GM18873 (cell line): ENCODE measurements around the gene GTSE1.

ENCODE experiments used
- ATAC-seq: cut with Tn5 transposase; IDR thresholded peaks from one replicate; pipeline ENCODE4 v1.9.1; 2021; ENCODE audit warnings: mild to moderate bottlenecking, moderate library complexity, moderate number of reproducible peaks; ENCODE audit not compliant: unreplicated experiment, low FRiP score

GTSE1 gene

GRCh38 chr22:46362203-46362933 lies 65.7 kb downstream of the GTSE1 start:
- ATAC-seq = no peak

GRCh38 chr22:46362934-46363515 lies 66.4 kb downstream of the GTSE1 start:
- ATAC-seq = no peak

DNA sequence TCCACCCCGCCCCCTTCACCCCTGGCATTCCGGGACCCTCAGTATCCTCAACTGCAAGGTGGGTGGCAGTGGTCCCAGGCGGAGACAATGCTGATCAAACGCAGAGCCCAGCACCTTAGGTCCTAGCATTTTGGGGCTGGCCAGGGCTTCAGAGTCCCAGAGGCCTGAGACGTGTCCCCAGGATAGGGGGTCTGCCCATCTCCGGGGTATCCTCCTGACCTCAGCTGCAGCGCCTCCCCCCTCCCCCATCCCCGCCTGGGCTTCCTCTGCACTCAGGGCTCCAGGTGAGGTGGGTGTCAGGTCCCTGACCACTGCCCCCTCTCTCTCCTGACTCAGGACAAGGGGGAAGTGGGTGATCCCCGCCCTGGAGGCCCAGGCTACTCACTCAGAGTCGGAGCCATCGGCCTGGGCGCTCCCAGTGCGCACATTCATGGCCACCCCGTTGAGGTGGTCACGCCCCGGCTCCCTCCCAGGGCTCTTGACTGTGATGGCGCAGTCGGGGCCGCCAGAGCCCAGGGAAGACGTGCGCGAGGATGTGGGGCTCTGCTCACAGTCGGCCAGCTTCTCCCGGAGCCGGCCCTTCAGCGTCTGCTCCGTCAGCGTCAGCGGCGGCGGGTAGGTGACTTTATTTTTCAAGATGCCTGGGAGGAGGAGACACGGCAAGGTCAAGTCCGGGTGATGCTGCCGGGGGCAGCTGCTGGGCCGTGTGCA lies 67.1 kb downstream of the GTSE1 start:
- no peak for ATAC-seq

DNA sequence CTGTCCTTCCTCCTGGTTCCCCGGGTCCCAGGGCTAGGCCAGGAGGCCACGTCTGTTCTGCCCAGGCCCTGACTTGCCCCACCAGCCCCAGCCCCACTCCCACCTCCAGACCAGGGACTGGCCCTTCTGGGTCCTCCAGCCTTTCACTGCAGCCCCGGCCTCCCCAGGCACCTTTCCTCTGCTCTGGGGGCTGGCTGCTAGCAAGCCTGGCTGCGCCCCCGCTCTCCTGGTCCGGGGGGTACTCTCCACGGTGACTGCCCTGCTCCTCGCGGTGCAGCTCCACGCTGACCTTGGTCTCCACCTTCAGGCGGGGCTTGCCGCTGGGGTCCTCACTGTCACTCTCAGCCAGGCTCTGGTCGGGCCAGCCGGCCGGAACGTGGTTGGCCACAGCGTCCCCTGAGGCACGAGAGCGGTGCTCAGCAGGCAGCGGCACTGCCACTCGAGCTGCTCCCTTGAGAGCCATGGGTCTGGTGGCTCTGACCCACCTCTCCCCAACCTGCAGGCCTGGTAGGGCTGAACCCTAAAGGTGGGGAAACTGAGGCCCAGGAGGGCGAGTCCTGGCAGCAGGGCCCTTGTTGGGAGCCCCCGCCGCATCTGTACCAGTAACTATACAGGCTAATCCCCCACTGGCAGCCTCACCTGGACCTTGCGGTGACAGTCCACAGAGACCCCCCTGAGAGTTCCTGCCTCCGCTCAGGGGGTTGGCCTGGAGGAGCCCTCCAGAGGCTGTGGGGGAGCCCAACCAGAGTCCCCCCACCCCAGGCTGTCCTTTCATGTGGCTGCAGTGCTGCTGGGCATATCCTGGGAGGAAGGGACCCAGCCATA lies 67.9 kb downstream of the GTSE1 start:
- ATAC-seq = no peak

GRCh38 chr22:46365166-46365624 lies 68.5 kb downstream of the GTSE1 start:
- no peak for ATAC-seq

GRCh38 chr22:46366327-46366731 lies 69.7 kb downstream of the GTSE1 start:
- ATAC-seq = no peak

GRCh38 chr22:46366801-46367706 lies 70.4 kb downstream of the GTSE1 start:
- ATAC-seq = no peak

DNA sequence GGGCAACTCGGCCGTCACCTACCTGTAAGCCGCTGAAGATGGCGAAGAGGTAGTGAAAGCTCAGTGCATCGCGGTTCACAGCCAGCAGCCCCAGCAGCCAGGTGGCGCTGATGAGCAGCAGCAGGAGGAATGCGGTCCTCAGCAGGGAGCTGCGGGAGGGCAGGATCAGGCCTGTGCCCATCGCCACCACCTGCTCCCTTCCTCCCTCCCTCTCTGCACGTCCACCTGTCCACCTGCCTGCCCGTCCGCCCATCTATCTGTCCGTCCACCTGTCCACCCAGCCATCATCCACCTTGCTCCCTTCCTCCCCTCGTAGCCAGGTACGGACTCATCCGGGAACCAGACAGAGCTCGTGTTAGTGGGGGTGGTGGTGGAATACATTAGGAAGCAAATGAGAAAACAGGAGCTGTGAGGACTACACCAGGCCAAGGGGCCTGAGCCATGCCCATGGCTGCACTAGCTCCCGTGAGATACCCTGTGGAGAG lies 71.1 kb downstream of the GTSE1 start:
- ATAC-seq = no peak

GRCh38 chr22:46368422-46368821 lies 71.8 kb downstream of the GTSE1 start:
- ATAC-seq = no peak

DNA sequence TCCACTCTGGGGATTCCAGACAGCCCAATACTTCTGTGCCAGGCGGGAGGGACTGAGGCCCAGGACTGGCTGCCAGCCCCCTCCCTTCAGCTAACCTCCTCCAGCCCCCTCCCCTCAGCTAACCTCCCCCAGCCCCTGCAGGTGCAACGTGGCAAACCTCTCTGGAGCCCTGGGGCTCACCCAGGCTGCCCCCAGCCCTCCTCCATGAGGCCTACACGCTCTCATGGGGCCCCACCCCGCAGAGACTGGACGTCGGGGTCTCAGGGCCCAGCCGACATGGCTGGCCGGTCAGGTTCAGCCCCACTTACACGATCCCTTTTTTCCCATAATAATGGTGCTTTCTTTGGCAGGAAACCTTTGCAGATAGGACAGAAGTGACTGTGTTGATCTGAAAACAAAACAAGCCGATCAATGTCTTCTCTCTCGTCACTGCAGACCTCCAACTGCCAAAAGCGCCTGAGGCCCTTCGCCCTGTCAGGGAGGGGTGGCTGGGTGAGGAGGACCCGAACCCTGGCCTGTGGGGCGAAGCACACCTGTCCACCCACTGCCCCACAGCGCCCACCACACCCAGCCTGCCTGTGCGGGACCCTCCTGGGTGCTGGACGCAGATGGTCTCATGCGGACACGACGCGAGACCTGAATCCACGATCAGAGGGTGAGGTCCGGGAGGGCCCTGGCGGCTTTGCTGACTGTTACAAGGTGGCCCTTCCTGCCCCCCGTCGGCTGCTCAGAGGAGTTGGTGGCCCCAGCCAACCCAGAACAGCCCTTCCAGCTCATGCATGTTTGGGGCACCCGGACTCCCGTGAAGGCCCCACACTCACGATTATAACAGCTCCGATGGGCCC lies 72.4 kb downstream of the GTSE1 start:
- no peak for ATAC-seq

- ATAC-seq = no peak
These were observed 73.3 kb downstream of the GTSE1 start for GRCh38 chr22:46369716-46370583.

- no peak for ATAC-seq
These were observed 74.1 kb downstream of the GTSE1 start for GRCh38 chr22:46370584-46371291.

DNA sequence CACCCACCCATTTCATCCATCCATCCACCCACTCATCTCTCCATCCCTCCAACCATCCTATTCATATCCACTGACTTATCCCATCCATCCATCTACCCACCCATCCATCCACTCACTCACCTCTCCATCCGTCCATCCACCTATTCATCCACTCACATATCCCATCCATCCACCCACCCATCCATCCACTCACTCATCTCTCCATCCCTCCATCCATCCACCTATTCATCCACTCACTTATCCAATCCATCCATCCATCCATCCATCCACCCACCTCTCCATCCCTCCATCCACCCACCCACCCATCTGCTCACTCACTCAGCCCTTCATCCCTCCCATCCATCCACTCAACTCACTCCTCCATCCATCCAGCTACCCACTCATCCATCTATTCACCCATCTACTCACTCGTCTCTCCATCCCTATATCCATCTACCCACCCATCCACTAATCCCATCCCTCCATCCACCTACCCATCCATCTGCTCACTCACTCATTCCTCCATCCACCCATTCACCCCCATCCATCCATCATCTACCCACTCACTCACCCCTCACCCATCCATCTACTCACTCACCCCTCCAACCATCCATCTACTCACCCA lies 75.1 kb downstream of the GTSE1 start:
- ATAC-seq = no peak

DNA sequence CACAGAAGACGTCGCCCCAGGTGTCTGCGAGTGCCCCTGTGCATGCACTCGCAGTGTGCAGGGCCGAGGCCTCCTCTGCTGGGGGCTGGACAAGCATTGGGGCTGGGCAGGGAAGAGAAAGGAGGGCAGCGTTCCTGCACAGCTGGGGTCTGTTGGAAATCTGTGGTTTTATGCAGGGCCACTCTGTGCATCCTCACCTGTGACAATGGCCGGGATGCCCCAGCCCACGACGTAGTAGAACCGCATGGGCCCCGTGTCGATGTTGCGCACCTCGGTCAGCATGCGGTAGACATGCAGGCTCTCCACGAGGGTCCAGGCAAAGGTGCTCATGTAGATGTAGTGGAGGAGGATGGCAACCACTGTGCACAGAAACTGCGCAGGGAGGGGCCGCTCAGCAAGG lies 76.0 kb downstream of the GTSE1 start:
- no peak for ATAC-seq

GRCh38 chr22:46373159-46373558 lies 76.5 kb downstream of the GTSE1 start:
- no peak for ATAC-seq

- ATAC-seq = no peak
These were observed 77.4 kb downstream of the GTSE1 start for GRCh38 chr22:46373921-46374662.
